HL-60 (cell line): ENCODE measurements around the gene PAQR9.

Experiments used
- POLR2AphosphoS5 ChIP-seq: IDR thresholded peaks from 2 replicates; pipeline ENCODE4 v1.6.1; 2012; ENCODE audit warnings: low read depth
- TF ChIP-seq, protein P1 (sequence below): IDR thresholded peaks from one replicate; pipeline ENCODE4 v1.5.1; 2011; ENCODE audit warnings: low read length, control low read depth, inconsistent platforms; ENCODE audit not compliant: insufficient read depth

DNA sequence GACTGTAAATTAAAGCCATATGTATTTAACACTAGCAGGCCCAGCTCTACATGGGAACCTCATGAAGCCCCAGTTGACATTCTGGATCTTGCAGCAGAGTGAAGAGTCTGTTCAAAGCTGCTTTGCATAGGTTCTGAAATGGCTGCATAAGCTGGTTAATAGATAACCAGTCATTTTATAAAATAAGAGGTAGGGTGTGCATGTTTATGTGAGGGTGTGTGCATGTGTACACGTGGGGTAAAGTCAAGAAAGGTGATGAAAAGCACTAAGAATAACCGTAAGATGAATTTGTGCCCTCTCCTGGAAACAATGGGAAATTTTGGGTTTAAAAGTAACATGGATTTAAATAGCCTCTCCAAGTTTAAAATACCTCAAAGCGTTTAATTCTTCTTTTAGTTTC, 33.0 kb downstream of the PAQR9 start:
- TF ChIP-seq, protein P1, sequence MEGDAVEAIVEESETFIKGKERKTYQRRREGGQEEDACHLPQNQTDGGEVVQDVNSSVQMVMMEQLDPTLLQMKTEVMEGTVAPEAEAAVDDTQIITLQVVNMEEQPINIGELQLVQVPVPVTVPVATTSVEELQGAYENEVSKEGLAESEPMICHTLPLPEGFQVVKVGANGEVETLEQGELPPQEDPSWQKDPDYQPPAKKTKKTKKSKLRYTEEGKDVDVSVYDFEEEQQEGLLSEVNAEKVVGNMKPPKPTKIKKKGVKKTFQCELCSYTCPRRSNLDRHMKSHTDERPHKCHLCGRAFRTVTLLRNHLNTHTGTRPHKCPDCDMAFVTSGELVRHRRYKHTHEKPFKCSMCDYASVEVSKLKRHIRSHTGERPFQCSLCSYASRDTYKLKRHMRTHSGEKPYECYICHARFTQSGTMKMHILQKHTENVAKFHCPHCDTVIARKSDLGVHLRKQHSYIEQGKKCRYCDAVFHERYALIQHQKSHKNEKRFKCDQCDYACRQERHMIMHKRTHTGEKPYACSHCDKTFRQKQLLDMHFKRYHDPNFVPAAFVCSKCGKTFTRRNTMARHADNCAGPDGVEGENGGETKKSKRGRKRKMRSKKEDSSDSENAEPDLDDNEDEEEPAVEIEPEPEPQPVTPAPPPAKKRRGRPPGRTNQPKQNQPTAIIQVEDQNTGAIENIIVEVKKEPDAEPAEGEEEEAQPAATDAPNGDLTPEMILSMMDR, result no peak
- TF ChIP-seq POLR2AphosphoS5, result no peak
